ENCODE measurements around the gene AKT3.

Gene AKT3

DNA sequence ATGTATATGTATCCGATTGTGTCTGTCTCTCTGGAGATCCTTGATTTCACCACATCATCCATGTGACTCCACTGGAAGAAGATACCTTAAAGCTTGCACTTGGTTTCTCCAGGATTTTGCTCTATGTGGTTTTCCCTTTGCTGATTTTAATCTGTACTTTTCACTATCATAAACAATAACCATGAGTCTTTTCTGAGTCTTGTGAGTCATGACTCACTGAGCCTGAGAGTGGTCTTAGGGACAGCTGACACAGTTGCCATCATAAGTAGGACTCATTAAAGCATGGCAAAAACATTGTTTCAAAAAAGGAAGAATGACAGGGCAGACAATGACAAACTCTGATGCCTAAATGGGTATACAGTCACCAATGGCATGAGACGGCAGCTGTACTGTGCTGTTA lies 226.2 kb downstream of the AKT3 start:
- TF ChIP-seq, protein P1, sequence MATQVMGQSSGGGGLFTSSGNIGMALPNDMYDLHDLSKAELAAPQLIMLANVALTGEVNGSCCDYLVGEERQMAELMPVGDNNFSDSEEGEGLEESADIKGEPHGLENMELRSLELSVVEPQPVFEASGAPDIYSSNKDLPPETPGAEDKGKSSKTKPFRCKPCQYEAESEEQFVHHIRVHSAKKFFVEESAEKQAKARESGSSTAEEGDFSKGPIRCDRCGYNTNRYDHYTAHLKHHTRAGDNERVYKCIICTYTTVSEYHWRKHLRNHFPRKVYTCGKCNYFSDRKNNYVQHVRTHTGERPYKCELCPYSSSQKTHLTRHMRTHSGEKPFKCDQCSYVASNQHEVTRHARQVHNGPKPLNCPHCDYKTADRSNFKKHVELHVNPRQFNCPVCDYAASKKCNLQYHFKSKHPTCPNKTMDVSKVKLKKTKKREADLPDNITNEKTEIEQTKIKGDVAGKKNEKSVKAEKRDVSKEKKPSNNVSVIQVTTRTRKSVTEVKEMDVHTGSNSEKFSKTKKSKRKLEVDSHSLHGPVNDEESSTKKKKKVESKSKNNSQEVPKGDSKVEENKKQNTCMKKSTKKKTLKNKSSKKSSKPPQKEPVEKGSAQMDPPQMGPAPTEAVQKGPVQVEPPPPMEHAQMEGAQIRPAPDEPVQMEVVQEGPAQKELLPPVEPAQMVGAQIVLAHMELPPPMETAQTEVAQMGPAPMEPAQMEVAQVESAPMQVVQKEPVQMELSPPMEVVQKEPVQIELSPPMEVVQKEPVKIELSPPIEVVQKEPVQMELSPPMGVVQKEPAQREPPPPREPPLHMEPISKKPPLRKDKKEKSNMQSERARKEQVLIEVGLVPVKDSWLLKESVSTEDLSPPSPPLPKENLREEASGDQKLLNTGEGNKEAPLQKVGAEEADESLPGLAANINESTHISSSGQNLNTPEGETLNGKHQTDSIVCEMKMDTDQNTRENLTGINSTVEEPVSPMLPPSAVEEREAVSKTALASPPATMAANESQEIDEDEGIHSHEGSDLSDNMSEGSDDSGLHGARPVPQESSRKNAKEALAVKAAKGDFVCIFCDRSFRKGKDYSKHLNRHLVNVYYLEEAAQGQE (IDR thresholded peaks at IDR 0.05; ENCODE audit: insufficient read depth in 1 of 2, low read depth in 2 of 2, low read length in 2 of 2): no peak
- TF ChIP-seq TAF1 (IDR thresholded peaks at IDR 0.05; ENCODE audit: borderline replicate concordance, insufficient read depth, low read length): no peak
- TF ChIP-seq FOXP2 (optimal IDR thresholded peaks at IDR 0.05; ENCODE audit: borderline replicate concordance, extremely low read depth, extremely low read length, insufficient read depth): no peak
- no peak for TF ChIP-seq SIN3A (IDR thresholded peaks at IDR 0.05; ENCODE audit: borderline replicate concordance, insufficient read depth, low read length)
- TF ChIP-seq POLR2AphosphoS5 (IDR thresholded peaks at IDR 0.05; ENCODE audit: low read depth, low read length): no peak

DNA sequence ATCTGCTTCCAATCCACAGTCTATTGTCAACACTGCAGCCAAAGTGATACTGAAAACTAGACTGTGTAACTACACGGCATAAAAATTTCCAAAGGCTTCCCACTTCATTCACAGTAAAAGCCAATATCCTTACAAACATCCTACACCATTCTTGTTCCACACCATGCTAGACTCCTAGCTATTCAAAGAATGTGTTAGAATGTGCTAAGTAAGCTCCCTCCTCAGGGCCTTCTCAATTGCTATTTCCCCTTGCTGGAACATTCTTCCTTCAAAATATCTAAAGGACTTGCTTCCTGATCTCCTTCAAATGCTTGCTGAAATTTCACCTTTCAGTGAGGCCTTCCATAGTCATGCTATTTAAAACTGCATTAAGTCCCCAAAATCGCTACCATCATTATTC lies 228.1 kb downstream of the AKT3 start:
- TF ChIP-seq SIN3A (IDR thresholded peaks at IDR 0.05; ENCODE audit: borderline replicate concordance, insufficient read depth, low read length) (no peak), FOXP2 (optimal IDR thresholded peaks at IDR 0.05; ENCODE audit: borderline replicate concordance, extremely low read depth, extremely low read length, insufficient read depth) (no peak), TAF1 (IDR thresholded peaks at IDR 0.05; ENCODE audit: borderline replicate concordance, insufficient read depth, low read length) (no peak)

DNA sequence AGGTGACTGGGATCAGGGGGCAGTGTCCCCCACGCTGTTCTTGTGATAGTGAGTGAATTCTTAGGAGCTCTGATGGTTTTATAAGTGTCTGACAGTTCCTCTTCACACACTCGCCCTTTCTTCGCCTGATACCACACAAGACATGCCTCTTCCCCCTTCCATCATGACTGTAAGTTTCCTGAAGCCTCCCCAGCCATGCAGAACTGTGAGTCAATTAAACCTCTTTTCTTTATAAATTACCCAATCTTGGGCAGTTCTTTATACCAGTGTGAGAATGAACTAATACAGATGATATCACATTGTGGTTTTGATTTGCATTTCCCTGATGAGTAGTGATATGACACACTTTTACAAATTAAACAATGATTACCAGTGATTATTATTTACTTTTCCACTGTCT lies 229.9 kb downstream of the AKT3 start:
- TF ChIP-seq POLR2AphosphoS5 (IDR thresholded peaks at IDR 0.05; ENCODE audit: low read depth, low read length) (no peak), SIN3A (IDR thresholded peaks at IDR 0.05; ENCODE audit: borderline replicate concordance, insufficient read depth, low read length) (no peak), FOXP2 (optimal IDR thresholded peaks at IDR 0.05; ENCODE audit: borderline replicate concordance, extremely low read depth, extremely low read length, insufficient read depth) (no peak)

DNA sequence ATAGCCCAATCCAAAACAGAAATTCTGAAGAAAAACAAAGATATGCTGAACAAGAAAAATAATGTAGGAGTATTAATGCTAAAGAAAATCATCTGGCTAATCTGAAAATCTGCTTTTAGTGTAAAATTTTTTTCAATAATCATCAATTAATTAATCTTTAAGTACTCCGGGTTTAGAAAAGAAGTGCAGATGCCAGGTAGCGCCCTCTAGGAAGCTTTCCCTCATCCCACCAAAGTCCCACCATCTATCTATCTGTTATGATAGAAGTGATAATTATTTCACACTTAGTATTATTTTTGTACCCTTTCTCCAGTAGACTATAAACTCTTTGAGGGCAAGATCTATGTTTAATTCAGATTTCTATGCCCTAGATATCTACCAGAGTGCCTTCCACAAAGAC lies 240.3 kb downstream of the AKT3 start:
- TF ChIP-seq POLR2AphosphoS5 (IDR thresholded peaks at IDR 0.05; ENCODE audit: low read depth, low read length) (no peak), SIN3A (IDR thresholded peaks at IDR 0.05; ENCODE audit: borderline replicate concordance, insufficient read depth, low read length) (no peak), TAF1 (IDR thresholded peaks at IDR 0.05; ENCODE audit: borderline replicate concordance, insufficient read depth, low read length) (no peak), FOXP2 (optimal IDR thresholded peaks at IDR 0.05; ENCODE audit: borderline replicate concordance, extremely low read depth, extremely low read length, insufficient read depth) (no peak)
- TF ChIP-seq, protein P1 (IDR thresholded peaks at IDR 0.05; ENCODE audit: insufficient read depth in 1 of 2, low read depth in 2 of 2, low read length in 2 of 2): no peak

DNA sequence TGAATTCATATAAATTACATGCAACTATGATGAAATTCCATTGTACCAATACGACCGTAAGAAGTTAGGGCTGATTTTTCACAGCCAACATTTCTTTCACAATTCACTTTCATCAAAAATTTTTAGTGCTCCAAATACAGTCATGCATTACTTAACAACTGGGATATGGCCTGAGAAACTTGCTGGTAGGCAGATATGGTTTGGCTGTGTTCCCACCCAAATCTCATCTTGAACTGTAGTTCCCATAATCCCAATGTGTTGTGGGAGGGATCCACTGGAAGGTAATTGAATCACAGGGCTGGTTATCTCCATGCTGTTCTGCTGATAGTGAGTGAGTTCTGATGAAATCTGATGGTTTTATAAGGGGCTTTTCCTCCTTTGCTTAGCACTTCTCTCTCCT lies 244.4 kb downstream of the AKT3 start:
- no peak for TF ChIP-seq POLR2AphosphoS5 (IDR thresholded peaks at IDR 0.05; ENCODE audit: low read depth, low read length)
- TF ChIP-seq, protein P1 (IDR thresholded peaks at IDR 0.05; ENCODE audit: insufficient read depth in 1 of 2, low read depth in 2 of 2, low read length in 2 of 2): no peak

DNA sequence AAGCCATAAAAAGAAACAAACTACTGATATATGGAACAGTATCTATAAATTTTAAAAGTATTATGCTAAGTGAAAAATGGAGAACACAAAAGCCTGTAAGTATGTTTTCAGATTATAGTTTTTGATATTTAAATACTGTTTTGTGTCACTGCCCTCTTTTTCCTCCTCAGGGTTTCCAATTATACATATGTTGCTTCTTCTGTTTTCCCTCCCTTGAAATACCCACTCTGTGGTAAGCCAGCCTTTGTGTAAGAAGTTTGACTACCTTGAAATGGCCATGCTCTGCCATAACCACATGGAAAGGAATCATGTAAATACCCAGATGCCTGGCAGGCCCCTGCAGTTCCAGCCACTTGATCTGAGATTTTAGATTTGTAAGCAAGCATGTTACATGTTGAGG lies 248.3 kb downstream of the AKT3 start:
- no peak for TF ChIP-seq SIN3A (IDR thresholded peaks at IDR 0.05; ENCODE audit: borderline replicate concordance, insufficient read depth, low read length)
- TF ChIP-seq, protein P1 (IDR thresholded peaks at IDR 0.05; ENCODE audit: insufficient read depth in 1 of 2, low read depth in 2 of 2, low read length in 2 of 2): no peak
